ENCODE data around the gene MTHFD2L. TPM values are rescaled to one million over a fixed set of nuclear protein-coding genes. Genes with fewer than 3 reads are reported as not detected.

MTHFD2L gene
- total and polyA plus RNA-seq, 2 of the 8 experiments (the other 6 are each of a cell fraction or from before 2014, with no cell fraction given) = 5.4 to 15.0 TPM

DNA sequence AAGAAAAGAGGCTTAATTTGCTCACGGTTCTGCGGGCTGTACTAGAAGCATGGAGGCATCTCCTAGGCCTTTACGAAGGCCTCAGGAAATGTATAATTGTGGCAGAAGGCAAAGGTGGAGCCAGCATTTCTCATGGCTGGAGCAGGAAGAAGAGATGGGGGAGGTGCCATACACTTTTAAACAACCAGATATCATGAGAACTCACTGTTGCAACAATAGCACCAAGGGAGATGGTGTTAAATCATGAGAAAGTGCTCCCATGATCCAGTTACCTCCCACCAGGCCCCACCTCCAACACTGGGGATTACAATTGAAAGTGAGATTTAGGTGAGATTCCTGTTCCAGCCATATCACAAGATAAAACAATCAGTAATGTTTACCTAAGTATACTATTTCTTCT lies 45.5 kb downstream of the MTHFD2L start:
- Histone ChIP-seq H3K23ac (ENCODE audit: insufficient read length) (no peak overlapping the region), H3K18ac (ENCODE audit: extremely low read depth, low read length) (no peak overlapping the region), H2BK5ac (ENCODE audit: low read depth, low read length) (no peak overlapping the region), H4K5ac (ENCODE audit: insufficient read length, low read depth, low read length) (no peak overlapping the region), H3K14ac (ENCODE audit: insufficient read length) (no peak overlapping the region), H3K9me3 (ENCODE audit: insufficient read depth in 2 of 2, low read depth in 1 of 2, low read length in 1 of 2) (no peaks in the 10 kb centered on the region), H2BK12ac (ENCODE audit: low read depth, low read length) (no peak overlapping the region), H3K79me2 (ENCODE audit: control insufficient read depth in 1 of 2, insufficient read depth in 2 of 2, low read length in 2 of 2) (no peaks in the 10 kb centered on the region), H3K4ac (replicated peaks; ENCODE audit: insufficient read length, low read depth, low read length) (no peak overlapping the region), H3K56ac (replicated peaks; ENCODE audit: insufficient read length, low read depth, low read length) (no peak overlapping the region), H3K4me2 (ENCODE audit: insufficient read depth in 1 of 2, low read depth in 2 of 2, low read length in 2 of 2) (no peak overlapping the region), H3K79me1 (ENCODE audit: low read depth, low read length) (no peaks in the 10 kb centered on the region), H4K91ac (replicated peaks; ENCODE audit: insufficient read length, low read length) (no peak overlapping the region), H2AK5ac (ENCODE audit: low read depth, low read length) (no peak overlapping the region), H3K27ac (ENCODE audit: low read depth, low read length) (no peak overlapping the region), H2BK20ac (ENCODE audit: low read length) (no peak overlapping the region), H4K20me1 (replicated peaks in 1 of 2; ENCODE audit: control insufficient read depth in 1 of 2, insufficient read depth in 2 of 2, low read length in 2 of 2) (no peaks in the 10 kb centered on the region), H3K23me2 (ENCODE audit: low read depth, low read length) (no peaks in the 10 kb centered on the region), H3K27me3 (replicated peaks in 1 of 4; ENCODE audit: control insufficient read depth in 3 of 4, extremely low read depth in 1 of 4, insufficient read depth in 3 of 4, low read length in 3 of 4) (no peaks in the 10 kb centered on the region), H2AFZ (ENCODE audit: low read length) (no peak overlapping the region), H3K4me3 (ENCODE audit: extremely low read depth in 1 of 4, insufficient read depth in 2 of 4, low read depth in 3 of 4, low read length in 4 of 4) (no peak overlapping the region), H2BK15ac (ENCODE audit: low read length) (no peak overlapping the region), H2BK120ac (replicated peaks; ENCODE audit: low read depth, low read length) (no peak overlapping the region), H4K8ac (ENCODE audit: extremely low read depth, insufficient read depth, low read length) (no peak overlapping the region), H3K9ac (replicated peaks in 1 of 4; ENCODE audit: extremely low read depth in 1 of 4, low read depth in 3 of 4, low read length in 3 of 4) (no peak overlapping the region), H3K36me3 (ENCODE audit: control insufficient read depth in 2 of 4, insufficient read depth in 4 of 4, low read length in 3 of 4) (no peaks in the 10 kb centered on the region), H3K4me1 (replicated peaks in 1 of 4; ENCODE audit: control insufficient read depth in 3 of 4, insufficient read depth in 4 of 4, low read length in 3 of 4) (peaks cover 0 to 7% (median 0%) of the 10 kb centered on the region in 4 experiments; a peak in 1 of 7 replicates)
- WGBS, 2 experiments (ENCODE audit: extremely low coverage in 1 of 2, insufficient coverage in 1 of 2, insufficient read length in 1 of 2, insufficient replicate concordance in 2 of 2, low coverage in 1 of 2, low lambda C conversion rate in 2 of 2, missing lambda C conversion rate in 1 of 2) = 98% methylated on average over 3 of the region's 3 CpGs; no CpG with 5 or more reads in 1 of the 2 experiments
- DNase-seq (ENCODE audit: low read depth in 1 of 2, low spot score in 2 of 2) (no peak), FAIRE-seq (no peak)
- TF ChIP-seq JUN (IDR thresholded peaks at IDR 0.05; ENCODE audit: low read depth, low read length) = no peak
- TF ChIP-seq KDM1A (IDR thresholded peaks at IDR 0.05; ENCODE audit: borderline replicate concordance, low read length) = no peak
- no peak for TF ChIP-seq ASH2L (IDR thresholded peaks at IDR 0.05; ENCODE audit: low read length)
- no peak for TF ChIP-seq USF2 (IDR thresholded peaks at IDR 0.05; ENCODE audit: low read length)
- TF ChIP-seq, protein P1, sequence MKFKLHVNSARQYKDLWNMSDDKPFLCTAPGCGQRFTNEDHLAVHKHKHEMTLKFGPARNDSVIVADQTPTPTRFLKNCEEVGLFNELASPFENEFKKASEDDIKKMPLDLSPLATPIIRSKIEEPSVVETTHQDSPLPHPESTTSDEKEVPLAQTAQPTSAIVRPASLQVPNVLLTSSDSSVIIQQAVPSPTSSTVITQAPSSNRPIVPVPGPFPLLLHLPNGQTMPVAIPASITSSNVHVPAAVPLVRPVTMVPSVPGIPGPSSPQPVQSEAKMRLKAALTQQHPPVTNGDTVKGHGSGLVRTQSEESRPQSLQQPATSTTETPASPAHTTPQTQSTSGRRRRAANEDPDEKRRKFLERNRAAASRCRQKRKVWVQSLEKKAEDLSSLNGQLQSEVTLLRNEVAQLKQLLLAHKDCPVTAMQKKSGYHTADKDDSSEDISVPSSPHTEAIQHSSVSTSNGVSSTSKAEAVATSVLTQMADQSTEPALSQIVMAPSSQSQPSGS (IDR thresholded peaks at IDR 0.05; ENCODE audit: low read length) = no peak
- no peak for TF ChIP-seq CEBPB (IDR thresholded peaks at IDR 0.05; ENCODE audit: low read depth, low read length)
- no peak for TF ChIP-seq GABPA (IDR thresholded peaks at IDR 0.05; ENCODE audit: borderline replicate concordance, insufficient read depth, low read length)
- no peak for TF ChIP-seq YY1 (IDR thresholded peaks at IDR 0.05; ENCODE audit: low read depth, low read length)
- no peak for TF ChIP-seq NRF1 (IDR thresholded peaks at IDR 0.05; ENCODE audit: low read depth, low read length)
- no peak for TF ChIP-seq TAF1 (IDR thresholded peaks at IDR 0.05; ENCODE audit: low read depth, low read length)
- TF ChIP-seq TAF7 (optimal IDR thresholded peaks at IDR 0.05; ENCODE audit: borderline replicate concordance, low read depth, low read length) = no peak
- no peak for TF ChIP-seq ZNF274 (IDR thresholded peaks at IDR 0.05; ENCODE audit: borderline replicate concordance, extremely low read depth, low read length)
- CTCF ChIA-PET (ENCODE audit: partially characterized antibody) = interaction anchor here (1.0 kb wide), 1 partner anchor 14 kb away, joined by 3 read pairs; no protein-coding TSS in a partner anchor
- POLR2A ChIA-PET (ENCODE audit: partially characterized antibody) = no interaction called here

Measured in H1 (cell line).